Loucy (cell line): ENCODE measurements around the gene CFAP73.

Experiments
- CTCF ChIP-seq: fragments of 200-600 bp; sonication (generic); conservative IDR thresholded peaks from 2 replicates; pipeline ENCODE4 v1.5.1; 2014; ENCODE audit warnings: mild to moderate bottlenecking, antibody characterized with exemption, low read length
- EZH2phosphoT487 ChIP-seq: fragments of 200-600 bp; IDR thresholded peaks from 2 replicates; pipeline ENCODE4 v1.6.1; 2018; ENCODE audit warnings: antibody characterized with exemption, mild to moderate bottlenecking, moderate library complexity, borderline replicate concordance

GRCh38 chr12:113137861-113138783 lies 11.4 kb upstream of the CFAP73 start:
- no peak for TF ChIP-seq CTCF
- TF ChIP-seq EZH2phosphoT487, result no peak
